RWPE2 (cell line): ENCODE results near the gene SYMPK.

ENCODE experiments used
- ATAC-seq: fragments of 200-7000 bp; cut with Tn5 transposase; 3 replicates; pipeline ENCODE4 v1.9.1; 2021; ENCODE audit warnings: low read depth
- DNase-seq: peaks from one replicate; pipeline ENCODE4 v3.0.0-alpha.2; 2020; ENCODE audit warnings: low spot score
- H3K27ac ChIP-seq: fragments of 450-650 bp; 2 replicates; pipeline ENCODE4 v1.5.1; 2017; ENCODE audit warnings: mild to moderate bottlenecking; ENCODE audit not compliant: poor library complexity, severe bottlenecking
- H3K27me3 ChIP-seq: fragments of 250-450 bp; sonication (Bioruptor Pico); 2 replicates; pipeline ENCODE4 v1.5.1; 2021; ENCODE audit warnings: mild to moderate bottlenecking, moderate library complexity; ENCODE audit not compliant: insufficient read depth, poor library complexity, severe bottlenecking
- H3K36me3 ChIP-seq: fragments of 250-450 bp; sonication (Bioruptor Pico); 2 replicates; pipeline ENCODE4 v1.5.1; 2020; ENCODE audit warnings: low read depth, mild to moderate bottlenecking, moderate library complexity
- H3K4me1 ChIP-seq: fragments of 250-450 bp; sonication (Bioruptor Pico); 2 replicates; pipeline ENCODE4 v1.5.1; 2021; ENCODE audit warnings: mild to moderate bottlenecking, moderate library complexity; ENCODE audit not compliant: insufficient read depth, poor library complexity, severe bottlenecking
- H3K4me3 ChIP-seq: fragments of 250-450 bp; sonication (Bioruptor Pico); 2 replicates; pipeline ENCODE4 v1.5.1; 2021; ENCODE audit warnings: mild to moderate bottlenecking, moderate library complexity; ENCODE audit not compliant: severe bottlenecking
- H3K9me3 ChIP-seq: fragments of 250-450 bp; sonication (Bioruptor Pico); 2 replicates; pipeline ENCODE4 v1.5.1; 2021; ENCODE audit warnings: mild to moderate bottlenecking, moderate library complexity; ENCODE audit not compliant: severe bottlenecking
- TF ChIP-seq, protein P1 (sequence below): fragments of 450-650 bp; IDR thresholded peaks from one replicate; pipeline ENCODE4 v1.5.1; 2017; ENCODE audit warnings: mild to moderate bottlenecking, moderate library complexity; ENCODE audit not compliant: poor library complexity, severe bottlenecking

The SYMPK gene

DNA sequence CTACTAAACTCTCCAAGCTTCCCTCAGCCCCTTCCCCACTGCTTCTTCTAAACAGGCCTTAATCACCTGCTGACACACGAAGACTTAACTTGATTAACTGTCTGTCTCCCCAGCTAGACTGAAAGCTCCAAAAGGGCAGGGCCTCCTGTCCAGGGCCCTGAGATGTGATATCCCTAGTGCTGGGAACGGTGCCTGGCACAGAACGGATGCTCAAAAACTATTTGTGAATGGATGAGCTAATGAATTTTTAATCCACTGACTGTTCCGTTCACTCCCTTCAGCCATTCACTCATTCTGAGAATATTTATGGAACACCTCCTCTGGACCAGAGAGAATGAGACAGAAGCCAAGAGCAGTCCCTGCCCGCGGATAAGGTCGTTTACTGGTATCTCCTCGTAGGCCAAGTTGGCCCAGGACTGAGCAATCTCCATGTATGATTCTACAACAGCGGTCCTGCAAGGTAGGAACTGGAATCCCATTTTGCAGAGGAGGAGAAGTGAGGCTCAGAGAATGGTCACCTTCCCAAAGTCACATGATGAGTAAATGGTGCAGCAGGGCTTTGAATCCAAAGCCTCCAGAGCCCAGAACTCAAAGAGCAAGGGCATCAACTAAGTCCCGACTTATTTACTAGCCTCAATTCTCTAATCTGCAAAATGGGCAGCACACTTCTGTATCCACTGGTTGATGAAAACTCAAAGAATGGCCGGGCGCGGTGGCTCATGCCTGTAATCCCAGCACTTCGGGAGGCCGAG lies 73.7 kb downstream of the SYMPK start:
- TF ChIP-seq, protein P1, sequence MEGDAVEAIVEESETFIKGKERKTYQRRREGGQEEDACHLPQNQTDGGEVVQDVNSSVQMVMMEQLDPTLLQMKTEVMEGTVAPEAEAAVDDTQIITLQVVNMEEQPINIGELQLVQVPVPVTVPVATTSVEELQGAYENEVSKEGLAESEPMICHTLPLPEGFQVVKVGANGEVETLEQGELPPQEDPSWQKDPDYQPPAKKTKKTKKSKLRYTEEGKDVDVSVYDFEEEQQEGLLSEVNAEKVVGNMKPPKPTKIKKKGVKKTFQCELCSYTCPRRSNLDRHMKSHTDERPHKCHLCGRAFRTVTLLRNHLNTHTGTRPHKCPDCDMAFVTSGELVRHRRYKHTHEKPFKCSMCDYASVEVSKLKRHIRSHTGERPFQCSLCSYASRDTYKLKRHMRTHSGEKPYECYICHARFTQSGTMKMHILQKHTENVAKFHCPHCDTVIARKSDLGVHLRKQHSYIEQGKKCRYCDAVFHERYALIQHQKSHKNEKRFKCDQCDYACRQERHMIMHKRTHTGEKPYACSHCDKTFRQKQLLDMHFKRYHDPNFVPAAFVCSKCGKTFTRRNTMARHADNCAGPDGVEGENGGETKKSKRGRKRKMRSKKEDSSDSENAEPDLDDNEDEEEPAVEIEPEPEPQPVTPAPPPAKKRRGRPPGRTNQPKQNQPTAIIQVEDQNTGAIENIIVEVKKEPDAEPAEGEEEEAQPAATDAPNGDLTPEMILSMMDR = no peak
- no peak overlapping the region for H3K27ac ChIP-seq

DNA sequence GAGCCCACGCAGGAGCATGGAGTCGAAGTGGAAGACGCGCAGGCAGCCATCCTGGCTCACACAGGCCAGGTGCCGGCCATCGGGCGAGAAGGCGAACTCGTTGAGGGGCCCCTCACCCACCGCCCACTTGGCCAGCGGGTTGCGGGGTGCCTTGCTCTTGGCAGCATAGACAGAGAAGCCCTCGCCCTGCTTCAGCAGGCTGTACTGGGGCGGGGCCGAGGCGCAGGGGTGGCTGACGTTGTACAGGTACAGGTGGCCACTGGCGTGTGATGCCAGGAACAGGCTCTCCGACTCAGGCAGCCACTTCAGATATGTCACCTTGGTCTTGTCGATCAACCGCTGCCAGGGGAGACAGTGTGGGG lies 76.4 kb downstream of the SYMPK start:
- DNase-seq = no peak
- ATAC-seq = no peak
- TF ChIP-seq, protein P1 = no peak
- Histone ChIP-seq H3K4me3 (no peak overlapping the region), H3K4me1 (peaks cover 23% of the 10 kb centered on the region), H3K27ac (no peak overlapping the region), H3K9me3 (no peaks in the 10 kb centered on the region), H3K36me3 (peaks cover 43% of the 10 kb centered on the region), H3K27me3 (no peaks in the 10 kb centered on the region)

More for the DNA sequence above, 73.7 kb downstream of the SYMPK start:
- H3K4me1 ChIP-seq = peaks cover 3% of the 10 kb centered on the region
- no peak for ATAC-seq
- no peaks in the 10 kb centered on the region for H3K27me3 ChIP-seq
- DNase-seq = no peak
- peaks cover 43% of the 10 kb centered on the region for H3K36me3 ChIP-seq
- no peak overlapping the region for H3K4me3 ChIP-seq
- H3K9me3 ChIP-seq = no peaks in the 10 kb centered on the region

DNA sequence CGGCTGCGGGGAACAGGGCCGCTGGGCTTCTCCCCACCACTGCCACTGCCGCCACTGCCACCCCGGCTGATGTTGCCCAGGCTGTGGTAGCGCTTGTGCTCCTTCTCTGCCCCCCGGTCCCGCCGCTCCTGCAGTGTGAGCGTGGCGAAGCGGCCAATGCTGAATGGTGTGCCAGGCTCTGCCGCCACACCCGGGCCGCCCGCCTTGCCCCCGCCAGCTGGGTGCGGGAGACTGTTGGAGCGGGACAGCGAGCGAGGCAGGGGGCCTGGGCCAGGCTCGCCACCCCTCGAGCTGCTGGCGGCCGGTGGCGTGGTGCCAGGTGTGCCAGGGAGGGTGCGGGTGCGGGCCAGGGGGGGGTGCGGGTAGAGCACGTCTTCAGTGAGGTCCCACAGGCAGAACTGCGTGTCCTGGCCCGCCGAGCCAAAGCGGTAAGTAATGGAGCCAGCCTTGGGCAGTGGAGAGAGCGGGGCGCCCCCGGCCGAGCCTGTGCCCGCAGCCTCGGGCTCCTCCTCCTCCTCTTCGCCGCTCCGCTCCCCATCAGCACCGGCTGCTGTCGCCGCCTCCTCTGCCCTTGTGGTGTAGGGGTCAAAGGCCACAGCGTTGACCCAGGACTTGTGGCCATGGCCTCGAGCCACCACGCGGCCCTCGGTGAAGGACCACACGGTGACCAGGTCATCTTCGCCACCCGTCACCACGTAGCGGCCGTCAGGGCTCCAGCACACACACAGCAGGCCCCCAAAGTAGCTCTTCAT lies 77.0 kb downstream of the SYMPK start:
- no peak overlapping the region for H3K4me3 ChIP-seq
- H3K27ac ChIP-seq = no peak overlapping the region
- no peak for ATAC-seq
- H3K36me3 ChIP-seq = peaks cover 42% of the 10 kb centered on the region
- TF ChIP-seq, protein P1 = no peak
- no peaks in the 10 kb centered on the region for H3K27me3 ChIP-seq
- no peak for DNase-seq
- H3K9me3 ChIP-seq = no peaks in the 10 kb centered on the region
- peaks cover 25% of the 10 kb centered on the region for H3K4me1 ChIP-seq

DNA sequence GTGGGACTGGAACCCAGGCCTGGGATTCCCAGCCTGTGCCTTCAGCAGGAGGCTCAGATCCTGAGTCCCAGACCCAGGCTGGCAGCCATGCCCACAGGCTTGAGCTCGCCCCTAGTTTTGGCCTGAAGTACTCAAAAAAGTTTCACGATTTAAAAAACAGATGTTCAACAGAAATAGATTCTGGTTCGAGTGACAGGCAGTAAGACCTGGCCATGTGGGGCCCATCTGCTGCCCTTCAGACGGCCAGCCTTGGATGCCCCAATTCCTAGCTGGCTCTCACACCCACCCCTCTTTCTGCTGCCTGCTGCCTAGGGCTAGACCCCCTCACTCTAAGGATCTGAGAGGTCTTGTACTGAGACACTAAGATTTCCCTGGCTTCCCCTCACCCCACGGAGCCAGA lies 77.8 kb downstream of the SYMPK start:
- TF ChIP-seq, protein P1 = no peak
- H3K4me1 ChIP-seq = peaks cover 27% of the 10 kb centered on the region
- peaks cover 35% of the 10 kb centered on the region for H3K36me3 ChIP-seq
- no peaks in the 10 kb centered on the region for H3K9me3 ChIP-seq
- ATAC-seq = no peak
- H3K4me3 ChIP-seq = no peak overlapping the region
- no peak overlapping the region for H3K27ac ChIP-seq
- DNase-seq = no peak
- H3K27me3 ChIP-seq = no peaks in the 10 kb centered on the region

DNA sequence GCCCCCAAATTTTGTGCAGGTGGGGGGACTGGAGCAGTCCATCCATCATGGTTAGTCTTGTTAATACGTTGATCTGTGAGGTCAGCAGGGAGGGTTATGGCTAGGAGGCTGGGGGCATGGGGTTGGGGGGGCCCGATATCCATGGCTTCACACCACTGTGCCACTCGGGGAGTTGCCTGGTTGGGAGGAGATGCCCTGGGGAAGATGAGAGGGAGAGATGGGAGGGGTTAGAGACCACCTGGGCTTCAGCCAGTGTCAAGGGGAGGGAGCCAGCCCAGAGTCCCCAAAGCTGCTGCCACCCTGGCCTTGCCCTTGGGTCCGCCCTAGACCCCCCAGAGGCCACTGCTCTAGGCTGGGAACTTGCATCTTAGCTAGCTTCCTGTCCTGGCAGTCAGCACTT lies 78.9 kb downstream of the SYMPK start:
- H3K27ac ChIP-seq = peak overlapping the region; percentile 82
- ATAC-seq = no peak
- H3K4me3 ChIP-seq = no peak overlapping the region
- peaks cover 25% of the 10 kb centered on the region for H3K36me3 ChIP-seq
- H3K4me1 ChIP-seq = peaks cover 27% of the 10 kb centered on the region
- DNase-seq = no peak
- TF ChIP-seq, protein P1 = no peak
- no peaks in the 10 kb centered on the region for H3K27me3 ChIP-seq
- no peaks in the 10 kb centered on the region for H3K9me3 ChIP-seq
